ENCODE data around the gene CDK11A.

Gene CDK11A
- long read RNA-seq, donor 1: 0 reads
- long read RNA-seq, donor 2, partial matches to known transcripts: 5 of 6 reads
- long read RNA-seq, donor 2, other reads (novel, unspliced or antisense): 0 of 6 reads
- long read RNA-seq, donor 3, partial matches to known transcripts: 5 of 6 reads
- long read RNA-seq, donor 3, other reads (novel, unspliced or antisense): 0 of 6 reads
- long read RNA-seq, donor 4, partial matches to known transcripts: 7 of 9 reads
- long read RNA-seq, donor 4, other reads (novel, unspliced or antisense): 0 of 9 reads
- long read RNA-seq, donor 5, partial matches to known transcripts: 7 of 8 reads
- long read RNA-seq, donor 5, other reads (novel, unspliced or antisense): 0 of 8 reads
- long read RNA-seq, donor 6, partial matches to known transcripts: 5 of 5 reads
- long read RNA-seq, donor 6, other reads (novel, unspliced or antisense): 0 of 5 reads
- long read RNA-seq, donor 7, partial matches to known transcripts: 5 of 7 reads
- long read RNA-seq, donor 7, other reads (novel, unspliced or antisense): 0 of 7 reads
- long read RNA-seq, donor 8, partial matches to known transcripts: 0 of 1 reads
- long read RNA-seq, donor 8, other reads (novel, unspliced or antisense): 0 of 1 reads

GRCh38 chr1:1724035-1724864, at the start of gene CDK11A:
TSS of gene CDK11A (minus strand) at chr1:1724357. CDS start at chr1:1722818, 1,539 bp downstream.
- peak; percentile 90 for DNase-seq

DNA sequence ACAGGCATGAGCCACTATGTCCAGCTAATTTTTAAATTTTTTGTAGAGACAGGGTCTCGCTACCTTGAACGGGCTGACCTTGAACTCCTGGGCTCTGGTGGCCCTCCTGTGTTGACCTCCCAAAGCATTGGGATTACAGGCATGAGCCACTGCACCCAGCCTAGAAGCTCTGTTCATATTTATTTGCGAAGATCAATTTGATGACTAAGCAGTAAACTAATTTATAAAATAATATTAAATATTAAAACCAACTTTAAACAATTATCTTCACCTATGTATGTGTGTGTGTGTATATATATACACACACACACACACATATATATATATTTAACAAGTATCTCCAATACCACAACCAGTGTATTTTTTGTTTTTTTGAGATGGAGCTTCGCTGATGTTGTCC, 49.7 kb upstream of the CDK11A start:
- DNase-seq: no peak

DNA sequence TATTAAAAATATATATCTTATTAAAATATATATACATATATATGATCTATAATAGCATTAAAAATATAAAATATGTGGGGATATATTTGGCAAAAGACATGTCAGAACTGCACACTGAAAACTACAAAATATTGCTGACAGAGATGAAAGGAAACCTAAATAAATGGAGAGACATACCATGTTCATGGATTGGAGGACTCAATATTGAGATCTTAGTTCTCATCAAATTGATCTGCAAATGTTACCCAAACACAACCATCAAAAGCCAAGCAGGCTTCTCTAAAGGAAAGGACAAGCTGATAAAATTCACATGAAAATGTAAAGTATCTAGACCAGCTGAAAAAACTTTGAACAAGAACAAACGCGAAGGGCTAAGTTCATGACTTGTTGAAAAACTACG, 46.9 kb upstream of the CDK11A start:
- no peak for DNase-seq

DNA sequence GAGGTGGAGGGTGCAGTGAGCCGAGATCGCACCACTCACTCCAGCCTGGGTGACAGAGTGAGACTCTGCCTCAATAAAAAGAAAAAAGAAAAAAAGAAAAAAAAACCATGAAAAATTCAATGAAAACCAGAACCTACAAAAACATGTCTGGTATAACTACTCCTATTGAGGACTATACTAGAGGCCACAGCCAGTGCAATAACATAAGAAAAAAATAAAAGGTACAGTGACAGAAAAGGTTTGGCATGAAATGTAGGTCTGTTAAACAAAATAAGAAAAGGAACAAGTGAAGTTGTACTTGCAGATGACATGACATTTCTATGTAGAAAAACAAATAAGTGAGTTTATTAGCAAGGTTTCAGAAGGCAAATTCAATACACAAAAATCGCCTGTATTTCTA, 45.9 kb upstream of the CDK11A start:
- no peak for DNase-seq

DNA sequence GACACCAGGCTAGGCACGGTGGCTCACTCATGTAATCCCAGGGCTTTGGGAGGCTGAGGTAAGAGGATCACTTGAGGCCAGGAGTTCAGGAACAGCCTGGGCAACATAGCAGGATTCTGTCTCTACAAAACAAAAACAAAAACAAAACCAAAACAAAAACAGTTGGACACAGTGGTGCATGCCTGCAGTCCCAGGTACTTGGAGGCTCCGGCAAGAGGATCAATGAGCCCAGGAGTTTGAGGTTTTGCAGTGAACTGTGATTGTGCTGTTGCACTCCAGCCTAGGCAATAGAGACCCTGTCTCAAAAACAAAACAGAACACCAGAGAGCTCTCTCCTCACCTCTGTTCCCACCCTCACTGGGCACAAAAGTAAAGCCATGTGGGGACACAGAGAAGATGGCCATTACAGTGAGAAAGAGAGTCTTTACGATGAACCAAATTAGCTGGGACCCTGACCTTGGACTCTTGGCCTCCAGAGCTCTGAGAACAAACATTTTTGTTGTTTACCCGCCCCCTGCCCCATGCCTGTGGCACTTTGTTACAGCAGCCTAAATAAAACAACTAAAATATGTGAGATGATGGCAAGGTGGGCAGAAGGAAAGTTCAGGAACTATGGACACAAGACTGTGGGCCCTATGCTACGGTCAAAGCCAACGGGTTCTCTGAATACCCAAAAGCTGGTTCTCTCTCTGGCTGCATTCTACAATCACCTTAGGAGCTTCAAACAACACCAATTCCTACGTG, 44.3 kb upstream of the CDK11A start:
- no peak for DNase-seq

- DNase-seq: no peak
These were observed 40.8 kb upstream of the CDK11A start for GRCh38 chr1:1764876-1765470.

GRCh38 chr1:1763657-1764621, 39.8 kb upstream of the CDK11A start:
- DNase-seq: no peak

DNA sequence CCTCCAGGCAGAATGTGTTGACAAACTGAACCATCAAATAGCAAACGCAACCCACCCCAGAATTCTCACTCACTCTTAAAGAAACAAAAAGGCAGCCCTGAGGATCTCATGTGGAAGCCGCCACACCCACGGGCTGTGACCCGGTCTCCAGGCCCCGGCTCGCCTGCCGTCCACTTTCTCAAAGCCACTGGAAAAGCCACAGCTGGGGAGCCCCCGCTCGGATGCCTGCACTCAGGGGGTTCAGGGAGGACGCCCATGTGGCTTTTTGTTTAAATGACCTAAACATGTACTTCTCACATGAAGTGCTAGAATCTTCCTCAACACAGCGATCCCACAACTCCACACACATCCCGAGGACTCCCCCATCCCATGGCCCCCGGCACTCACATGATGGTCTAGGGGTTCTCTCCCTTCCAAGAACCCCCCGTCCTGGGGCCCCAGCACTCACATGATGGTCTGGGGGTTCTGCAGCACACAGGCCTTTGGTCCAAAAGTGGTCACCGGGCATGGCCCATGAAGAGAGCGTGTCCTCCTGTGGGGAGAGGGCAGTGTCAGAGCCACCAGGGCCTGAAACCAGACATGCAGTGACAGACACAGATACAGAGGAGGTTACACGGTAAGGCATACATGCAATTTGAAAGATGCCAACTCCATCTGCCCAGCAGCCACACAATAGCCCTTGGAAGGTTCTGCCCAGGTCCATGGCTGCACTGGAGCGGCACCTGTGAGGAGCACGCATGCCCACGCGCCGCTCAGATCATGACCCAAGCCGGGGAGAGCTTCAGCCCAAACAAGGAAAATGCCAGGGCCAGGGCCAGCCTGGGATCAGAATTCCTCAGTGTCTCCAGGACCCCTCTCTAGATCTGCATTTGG, 37.6 kb upstream of the CDK11A start:
- DNase-seq: no peak

DNA sequence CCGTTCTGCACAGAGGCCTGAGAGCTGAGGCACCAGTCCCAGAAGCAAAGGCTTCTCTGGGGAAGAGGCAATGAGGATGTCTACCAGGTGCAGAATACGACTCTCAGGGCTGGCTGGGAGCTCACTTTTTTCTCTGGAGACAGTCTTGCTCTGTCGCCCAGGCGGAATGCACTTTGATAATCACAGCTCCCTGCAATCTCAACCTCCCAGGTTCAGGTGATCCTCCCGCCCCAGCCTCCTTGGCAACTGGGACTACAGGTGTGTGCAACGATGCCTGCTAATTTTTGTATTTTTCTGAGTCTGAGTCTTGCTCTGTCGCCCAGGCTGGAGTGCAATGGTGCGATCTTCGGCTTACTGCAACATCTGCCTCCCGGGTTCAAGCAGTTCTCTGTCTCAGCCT, 36.6 kb upstream of the CDK11A start:
- DNase-seq: no peak

DNA sequence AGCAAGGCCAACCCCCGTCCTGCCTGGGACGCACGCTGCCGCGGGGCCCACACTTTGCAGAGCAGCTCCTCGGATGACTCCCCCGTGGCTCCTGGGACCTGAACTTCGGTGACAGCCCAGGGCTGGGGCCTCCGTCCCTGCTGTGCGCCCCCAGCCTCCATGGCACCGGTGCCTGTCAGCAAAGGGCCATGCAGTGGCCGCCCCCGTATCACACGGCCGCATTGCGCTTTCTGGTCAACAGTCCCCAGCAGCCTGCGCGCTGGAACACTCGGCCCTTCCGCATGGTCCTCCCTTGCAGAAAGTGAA, 36.1 kb upstream of the CDK11A start:
- no peak for DNase-seq

DNA sequence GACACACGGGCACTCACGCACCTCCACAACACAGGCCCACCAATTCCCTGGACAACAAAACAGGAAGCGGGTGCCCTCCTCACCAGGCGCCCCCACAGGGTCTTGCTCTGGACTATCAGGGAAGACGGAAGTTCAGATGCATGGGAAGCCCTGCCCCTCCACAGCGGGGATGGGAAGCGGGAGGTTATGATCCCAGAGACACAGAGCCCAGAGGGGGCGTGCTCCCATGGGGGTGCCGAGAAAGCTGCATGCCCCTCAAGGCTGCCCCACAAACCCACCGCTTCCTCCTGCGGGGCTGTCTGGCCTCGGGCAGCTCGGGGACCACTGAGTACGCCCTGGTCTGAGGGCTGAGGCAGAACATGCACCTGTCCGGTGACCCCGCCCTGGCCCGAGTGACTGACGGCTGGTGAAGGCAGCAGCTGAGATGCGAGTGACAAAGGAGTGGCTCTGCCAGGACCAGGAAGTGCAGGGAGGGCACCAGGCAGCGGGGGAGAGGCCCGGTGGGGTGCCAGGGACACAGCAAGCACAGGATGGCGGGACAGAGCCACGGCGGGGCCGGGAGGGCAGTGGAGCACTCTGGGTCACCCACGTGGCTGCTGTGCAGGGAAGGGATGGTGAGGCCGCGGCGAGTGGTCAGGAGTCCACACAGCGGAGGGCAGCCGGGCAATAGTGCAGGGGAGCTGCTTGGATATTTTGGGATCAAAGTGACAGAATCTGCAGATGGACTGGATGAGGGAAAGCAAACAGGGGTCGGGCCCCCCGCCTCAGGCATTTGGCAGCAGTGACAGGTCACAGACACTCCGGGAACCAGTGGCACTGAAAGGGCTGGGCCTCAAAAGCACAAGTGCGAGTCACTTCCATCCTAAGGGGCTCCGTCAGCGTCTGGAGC, 35.5 kb upstream of the CDK11A start:
- no peak for DNase-seq

- DNase-seq: no peak
These were observed 34.7 kb upstream of the CDK11A start for GRCh38 chr1:1758692-1759455.

- DNase-seq: no peak
These were observed 34.0 kb upstream of the CDK11A start for GRCh38 chr1:1758059-1758621.

DNA sequence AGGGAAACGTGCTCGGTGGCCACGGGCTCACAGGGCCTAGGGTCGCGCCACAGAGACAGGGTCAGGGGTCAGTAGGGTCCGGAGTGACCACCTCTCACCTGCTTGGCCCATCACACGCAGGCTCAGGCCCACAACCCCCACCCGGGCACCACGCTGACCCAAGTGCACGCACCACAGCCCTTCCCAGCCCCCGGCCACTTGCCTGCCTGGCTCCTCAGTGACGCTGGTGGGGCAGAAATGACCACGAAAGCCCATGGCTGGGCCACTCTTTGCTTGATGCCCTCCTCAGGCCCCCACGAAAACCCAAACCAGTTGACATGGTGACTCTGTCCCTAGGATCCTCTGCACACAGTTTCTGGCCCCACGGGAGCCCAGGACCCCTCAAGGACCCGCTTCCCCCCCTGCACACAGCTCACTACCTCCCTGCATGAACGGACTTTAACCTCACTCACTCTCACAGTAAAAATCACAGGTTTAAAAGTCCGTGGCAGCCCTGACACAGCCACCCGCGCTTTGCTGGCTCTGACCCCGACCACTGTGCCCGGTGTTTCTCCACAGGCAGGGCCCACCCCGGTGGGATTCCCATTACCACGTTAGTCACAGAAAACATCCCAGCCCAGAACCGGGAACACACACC, 33.4 kb upstream of the CDK11A start:
- DNase-seq: no peak

DNA sequence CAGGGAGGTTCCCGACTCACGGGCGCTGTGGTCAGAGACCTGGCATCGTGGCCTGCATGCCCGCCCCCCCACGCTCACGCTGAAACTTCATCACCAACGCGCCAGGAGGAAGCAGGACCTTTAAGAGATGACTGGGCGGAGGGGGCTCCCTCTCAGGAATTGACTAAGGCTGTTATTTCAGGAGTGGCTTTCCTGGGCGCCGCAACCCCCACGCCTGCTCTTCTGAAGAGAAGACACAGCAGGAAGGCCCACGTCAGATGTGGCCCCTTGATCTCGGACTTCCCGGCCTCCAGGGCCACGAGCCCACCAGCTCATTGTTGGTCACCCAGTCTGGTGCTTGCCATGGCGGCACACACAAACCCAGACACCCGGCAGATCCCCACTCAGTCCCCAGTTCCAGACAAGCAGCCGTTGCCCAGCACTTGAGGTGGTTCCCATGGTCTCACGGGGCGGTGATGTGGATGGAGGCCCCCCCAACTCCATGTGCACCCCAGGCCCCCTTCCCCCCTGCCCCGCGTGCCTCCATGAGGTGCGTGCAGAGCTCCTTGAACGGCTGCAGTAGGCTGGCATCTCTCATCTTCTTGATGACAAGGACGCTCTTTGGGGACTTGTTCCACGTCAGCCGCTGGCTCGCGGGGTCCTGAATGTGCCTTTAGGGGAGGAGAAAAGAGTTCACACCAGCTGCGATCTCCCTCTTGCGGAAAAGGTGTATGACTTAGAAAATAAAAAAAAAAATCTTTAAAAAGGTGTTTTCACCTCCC, 32.7 kb upstream of the CDK11A start:
- no peak for DNase-seq

DNA sequence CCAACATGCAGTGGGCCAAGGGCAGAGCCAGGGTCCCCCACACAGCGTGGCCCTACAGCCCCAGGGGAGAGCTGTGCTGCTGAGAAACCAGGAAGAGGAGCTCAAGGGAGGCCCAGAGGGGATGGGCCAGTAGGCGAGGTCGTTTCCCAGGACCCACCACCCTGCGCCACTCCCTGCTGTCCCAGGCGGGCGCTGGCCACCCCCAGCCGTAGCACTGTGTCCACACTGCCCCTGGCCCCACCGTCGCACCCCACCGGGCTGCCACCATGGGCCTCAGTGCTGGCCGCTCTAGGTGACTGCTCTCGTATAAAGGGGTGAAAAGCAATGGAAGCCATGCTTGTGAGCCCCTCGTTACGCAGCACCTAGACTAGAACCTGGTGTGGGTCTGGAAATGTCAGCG, 31.7 kb upstream of the CDK11A start:
- DNase-seq: no peak
